ENCODE measurements around the gene ARID5B. TPM values are rescaled to one million over a fixed set of nuclear protein-coding genes. Genes with fewer than 3 reads are reported as not detected.

Gene ARID5B
- total RNA-seq, 1 donor from 2014 or later: 0.62 TPM

GRCh38 chr10:62057850-62058249, 156.4 kb downstream of the ARID5B start:
- Mint-ChIP-seq H3K36me3 (ENCODE audit: low read depth, unreplicated experiment) (no peaks in the 10 kb centered on the region), H3K4me1 (ENCODE audit: unreplicated experiment) (no peaks in the 10 kb centered on the region), H3K4me3 (ENCODE audit: unreplicated experiment) (no peak overlapping the region), H3K9me3 (ENCODE audit: unreplicated experiment) (no peaks in the 10 kb centered on the region), H3K27me3 (ENCODE audit: unreplicated experiment) (no peaks in the 10 kb centered on the region), H3K27ac (ENCODE audit: unreplicated experiment) (no peak overlapping the region)
- no peak for DNase-seq (ENCODE audit: low spot score)
- TF ChIP-seq CTCF (IDR thresholded peaks at IDR 0.05; ENCODE audit: unreplicated experiment): no peak

DNA sequence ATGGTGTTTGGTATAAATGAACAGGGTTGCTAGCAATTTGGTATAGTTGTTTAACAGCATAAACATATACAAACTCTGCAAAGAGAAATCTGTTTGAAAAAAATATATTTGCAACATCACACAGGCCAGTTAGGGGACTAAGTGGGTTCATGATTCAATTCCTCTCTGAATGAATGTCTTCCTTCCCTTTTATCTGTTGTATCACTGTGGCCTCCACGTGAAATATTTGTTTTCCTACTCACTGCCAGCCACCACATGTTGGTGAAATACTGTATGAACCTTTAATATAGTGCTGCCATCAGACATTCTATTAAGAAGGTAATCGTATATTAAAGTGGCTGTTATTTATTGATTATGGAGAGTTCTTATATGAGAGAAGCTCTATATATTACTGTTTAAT, 157.0 kb downstream of the ARID5B start:
- H3K4me3 Mint-ChIP-seq (ENCODE audit: unreplicated experiment): no peak overlapping the region
- no peaks in the 10 kb centered on the region for H3K27me3 Mint-ChIP-seq (ENCODE audit: unreplicated experiment)
- H3K4me1 Mint-ChIP-seq (ENCODE audit: unreplicated experiment): no peaks in the 10 kb centered on the region
- no peak for DNase-seq (ENCODE audit: low spot score)
- TF ChIP-seq CTCF (IDR thresholded peaks at IDR 0.05; ENCODE audit: unreplicated experiment): no peak
- no peaks in the 10 kb centered on the region for H3K9me3 Mint-ChIP-seq (ENCODE audit: unreplicated experiment)
- H3K27ac Mint-ChIP-seq (ENCODE audit: unreplicated experiment): no peak overlapping the region
- H3K36me3 Mint-ChIP-seq (ENCODE audit: low read depth, unreplicated experiment): no peaks in the 10 kb centered on the region

DNA sequence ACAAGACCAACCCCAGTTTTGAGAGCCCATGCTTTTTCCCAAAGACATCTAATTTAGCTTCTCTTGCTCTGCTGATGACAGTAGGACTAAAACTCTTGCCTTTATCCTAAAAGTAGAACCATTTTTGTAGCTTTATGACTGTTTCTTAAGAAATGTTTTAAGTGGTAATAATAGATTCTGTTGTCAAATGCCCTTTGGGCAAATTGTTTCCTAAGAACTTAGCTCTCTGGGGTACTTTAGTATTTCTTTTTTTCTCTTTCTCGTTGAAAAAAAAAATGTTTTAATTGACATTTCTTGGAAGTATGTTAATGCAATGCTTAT, 157.4 kb downstream of the ARID5B start:
- Mint-ChIP-seq H3K4me1 (ENCODE audit: unreplicated experiment) (no peaks in the 10 kb centered on the region), H3K4me3 (ENCODE audit: unreplicated experiment) (no peak overlapping the region), H3K36me3 (ENCODE audit: low read depth, unreplicated experiment) (no peaks in the 10 kb centered on the region), H3K27me3 (ENCODE audit: unreplicated experiment) (no peaks in the 10 kb centered on the region), H3K9me3 (ENCODE audit: unreplicated experiment) (no peaks in the 10 kb centered on the region), H3K27ac (ENCODE audit: unreplicated experiment) (no peak overlapping the region)
- no peak for TF ChIP-seq CTCF (IDR thresholded peaks at IDR 0.05; ENCODE audit: unreplicated experiment)
- DNase-seq (ENCODE audit: low spot score): no peak

- Mint-ChIP-seq H3K9me3 (ENCODE audit: unreplicated experiment) (no peaks in the 10 kb centered on the region), H3K36me3 (ENCODE audit: low read depth, unreplicated experiment) (no peaks in the 10 kb centered on the region), H3K4me3 (ENCODE audit: unreplicated experiment) (no peak overlapping the region)
Measured at GRCh38 chr10:62059217-62059920, 157.9 kb downstream of the ARID5B start.

More at GRCh38 chr10:62059217-62059920, 157.9 kb downstream of the ARID5B start:
- TF ChIP-seq CTCF (IDR thresholded peaks at IDR 0.05; ENCODE audit: unreplicated experiment): no peak
- Mint-ChIP-seq H3K4me1 (ENCODE audit: unreplicated experiment) (no peaks in the 10 kb centered on the region), H3K27ac (ENCODE audit: unreplicated experiment) (no peak overlapping the region), H3K27me3 (ENCODE audit: unreplicated experiment) (no peaks in the 10 kb centered on the region)
- DNase-seq (ENCODE audit: low spot score): no peak

Measured in endothelial cell (in vitro differentiated cells).